Stimulated activated CD8-positive, alpha-beta memory T cell treated with anti-CD3 and anti-CD28 coated beads, Interleukin-4, amount 100 ng/mL, for 4 hours (primary cell): Measurements from ENCODE around the gene NOC3L.
"Not testable (repeated sequence)": the region's sequence is repeated elsewhere in the genome, so short reads cannot be mapped to it uniquely, and the experiment has no call there.

Experiments
- DNase-seq, 2 donors: peaks; one replicate each; pipeline ENCODE4 v3.0.0-alpha.2; 2020; ENCODE audit warnings: low read depth in 2 of 2, low spot score in 1 of 2

The NOC3L gene

DNA sequence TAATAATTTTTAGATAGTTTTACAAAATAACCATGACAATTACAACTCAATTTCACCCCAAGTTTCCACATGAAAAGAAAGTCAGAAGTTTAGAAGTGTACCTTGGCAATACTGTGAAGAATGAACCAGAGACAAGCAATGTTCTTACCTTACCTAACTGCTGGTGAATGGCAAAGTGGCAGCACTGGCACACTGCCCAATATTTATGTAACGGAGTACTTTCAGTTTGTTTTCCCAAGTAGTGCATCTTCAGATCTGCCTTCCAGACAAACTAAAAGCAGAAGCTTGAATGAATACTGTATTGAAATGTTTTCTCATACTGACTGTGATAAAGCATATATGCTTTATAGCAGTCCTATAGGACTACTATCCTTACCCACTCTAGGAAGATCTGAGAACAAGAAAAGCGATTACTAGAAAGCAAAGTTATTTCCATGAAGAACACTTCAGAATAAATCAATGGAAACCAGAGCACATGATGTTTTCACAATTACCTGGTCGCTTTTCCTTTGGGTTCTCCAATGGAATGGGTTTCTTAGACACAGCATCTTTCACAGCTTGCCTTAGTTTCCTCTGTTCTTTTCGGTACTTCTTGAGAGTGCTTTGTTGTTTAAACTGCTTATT is 1.5 kb downstream of the NOC3L start:
- DNase-seq = no peak

GRCh38 chr10:94358480-94358879 is 4.3 kb downstream of the NOC3L start:
- DNase-seq = no peak

GRCh38 chr10:94357193-94357592 is 5.5 kb downstream of the NOC3L start:
- no peak for DNase-seq

DNA sequence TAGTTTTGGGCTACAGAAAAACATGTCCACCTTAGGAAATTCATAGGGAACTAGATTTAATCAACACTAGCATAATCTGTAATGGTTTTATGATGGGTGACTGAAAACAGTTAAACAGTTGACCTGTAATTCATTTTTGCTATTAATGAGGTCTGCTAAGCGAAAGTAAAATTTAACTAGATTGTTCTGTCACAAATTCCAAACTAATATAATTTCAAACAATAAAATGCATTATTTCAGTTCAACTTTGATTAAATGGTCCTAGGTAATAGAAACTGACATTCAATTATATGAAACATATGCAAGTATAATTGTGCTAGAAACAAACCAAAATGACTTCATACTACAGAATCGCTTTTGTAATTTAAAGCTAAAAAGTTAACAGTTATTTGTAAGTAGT is 6.9 kb downstream of the NOC3L start:
- DNase-seq = no peak

DNA sequence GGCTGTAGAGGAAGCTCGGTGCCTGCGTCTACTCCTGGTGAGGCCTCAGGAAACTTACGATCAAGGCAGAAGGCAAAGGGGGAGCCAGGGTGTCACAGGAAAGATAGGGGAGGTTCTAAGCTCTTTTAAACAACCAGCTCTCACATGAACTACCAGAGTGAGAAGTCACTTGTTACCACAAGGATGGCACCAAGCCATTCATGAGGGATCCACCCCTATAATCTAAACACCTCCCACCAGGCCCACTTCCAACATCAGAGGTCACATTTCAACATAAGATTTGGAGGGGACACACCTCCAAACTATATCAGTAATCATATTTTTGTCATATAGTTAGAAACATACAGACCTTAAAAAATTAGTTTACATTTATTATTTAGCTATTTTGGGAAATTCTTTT is 9.4 kb downstream of the NOC3L start:
- DNase-seq = no peak

DNA sequence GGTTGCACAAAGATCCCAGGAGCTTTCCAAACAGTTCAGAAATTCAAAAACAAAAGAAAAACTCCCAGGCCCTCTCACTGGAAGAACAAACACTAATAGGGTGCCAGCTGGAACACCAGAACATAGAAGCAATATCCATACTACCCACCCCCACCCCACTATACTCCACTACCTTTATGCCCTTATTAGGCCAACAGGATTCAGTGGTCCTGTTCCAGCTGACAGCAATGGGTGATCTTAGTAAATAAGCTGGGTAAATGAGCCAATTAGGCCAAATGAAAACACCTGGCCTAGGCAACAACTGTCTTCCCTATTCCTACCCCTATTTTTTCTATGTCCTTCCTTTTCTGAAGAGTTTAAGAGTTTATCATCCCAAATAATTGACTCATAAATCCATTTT is 11.7 kb downstream of the NOC3L start:
- no peak for DNase-seq

- not testable (repeated sequence) for DNase-seq
These were observed 12.2 kb downstream of the NOC3L start for GRCh38 chr10:94350500-94350899.

- no peak for DNase-seq
These were observed 13.4 kb downstream of the NOC3L start for GRCh38 chr10:94349327-94349726.

GRCh38 chr10:94344522-94345122 is 18.1 kb downstream of the NOC3L start:
- DNase-seq = no peak

DNA sequence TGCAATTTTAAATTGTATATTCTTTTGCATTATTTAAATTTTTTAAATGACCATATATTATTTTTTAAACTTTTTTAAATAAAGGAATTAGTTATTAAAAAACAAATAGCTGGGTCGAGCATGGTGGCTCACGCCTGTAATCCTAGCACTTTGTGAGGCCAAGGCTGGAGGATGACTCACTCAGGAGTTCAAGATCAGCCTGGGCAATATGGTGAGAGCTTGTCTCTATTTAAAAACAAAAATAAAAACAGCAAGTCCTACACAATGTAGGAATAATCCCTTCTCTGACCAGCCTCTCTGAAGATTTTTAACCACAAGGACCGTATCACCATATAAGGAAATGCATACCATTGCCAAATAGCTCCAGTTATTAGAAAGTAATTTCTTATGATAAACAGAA is 19.6 kb downstream of the NOC3L start:
- DNase-seq = no peak

GRCh38 chr10:94334857-94335256 is 27.9 kb downstream of the NOC3L start:
- DNase-seq = no peak

DNA sequence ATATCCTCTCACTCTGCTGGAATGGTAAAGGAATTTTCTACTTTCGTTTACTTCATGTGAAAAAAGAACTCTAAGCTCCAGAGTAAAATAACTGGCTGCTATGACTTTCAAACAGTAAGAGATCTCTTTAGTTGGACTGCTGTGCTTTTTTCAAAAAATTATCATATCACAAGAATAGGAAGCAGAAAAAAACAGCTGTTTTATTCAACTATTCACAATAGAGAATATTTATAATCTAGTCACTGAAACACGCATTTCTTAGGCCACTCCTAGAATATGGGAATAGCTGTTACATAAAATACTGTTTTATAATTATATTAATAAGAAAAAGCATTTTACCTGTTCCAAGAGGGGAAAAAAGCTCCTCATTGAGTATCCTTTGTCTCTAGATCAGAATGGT is 29.7 kb downstream of the NOC3L start:
- DNase-seq = no peak

DNA sequence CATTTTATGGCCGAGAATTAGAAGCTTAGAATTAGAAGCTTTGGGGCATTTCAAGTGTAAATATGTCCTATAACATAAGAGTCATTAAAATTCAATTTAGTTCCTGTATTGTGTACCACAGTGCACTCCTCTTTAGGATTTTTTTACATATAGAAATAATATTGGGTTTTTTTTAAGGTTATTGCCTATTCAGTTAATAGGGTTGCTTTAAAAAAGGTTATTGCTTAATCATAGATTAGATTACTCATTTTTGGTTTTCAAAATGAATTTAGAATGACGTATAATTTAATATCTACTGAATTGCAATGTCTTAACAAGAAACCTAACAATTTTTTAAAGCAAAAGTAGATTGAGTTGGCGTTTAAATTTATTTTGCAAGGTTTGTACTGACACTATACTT is 34.1 kb downstream of the NOC3L start:
- no peak for DNase-seq

GRCh38 chr10:94327649-94328048 is 35.1 kb downstream of the NOC3L start:
- no peak for DNase-seq

DNA sequence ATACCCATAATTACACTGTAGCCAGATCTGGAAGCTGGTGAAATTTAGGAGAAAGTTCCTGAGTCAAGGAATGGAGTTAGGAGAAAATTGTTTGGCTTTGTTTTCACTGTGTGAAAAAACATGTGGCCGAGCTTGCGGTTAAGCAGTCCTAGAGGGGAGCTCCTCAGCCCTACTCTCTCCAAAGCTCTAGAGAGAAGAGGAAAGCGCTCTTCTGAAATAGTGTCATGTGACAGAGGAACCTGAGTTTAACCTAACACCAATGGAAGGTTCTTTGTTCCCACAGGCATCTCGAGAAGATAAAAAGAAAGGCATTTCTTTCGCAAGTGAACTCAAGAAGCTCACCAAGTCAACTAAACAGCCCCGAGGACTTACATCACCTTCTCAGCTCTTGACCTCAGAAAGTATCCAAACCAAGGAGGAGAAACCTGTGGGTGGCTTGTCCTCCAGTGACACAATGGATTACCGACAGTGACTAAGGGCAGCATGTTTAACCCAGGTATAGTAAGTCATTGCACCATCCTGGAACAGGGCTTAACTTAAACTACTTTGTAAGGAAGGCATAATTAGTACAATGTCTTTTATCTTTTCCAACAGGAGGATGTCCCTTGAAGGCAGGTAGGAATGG is 38.0 kb downstream of the NOC3L start:
- no peak for DNase-seq

DNA sequence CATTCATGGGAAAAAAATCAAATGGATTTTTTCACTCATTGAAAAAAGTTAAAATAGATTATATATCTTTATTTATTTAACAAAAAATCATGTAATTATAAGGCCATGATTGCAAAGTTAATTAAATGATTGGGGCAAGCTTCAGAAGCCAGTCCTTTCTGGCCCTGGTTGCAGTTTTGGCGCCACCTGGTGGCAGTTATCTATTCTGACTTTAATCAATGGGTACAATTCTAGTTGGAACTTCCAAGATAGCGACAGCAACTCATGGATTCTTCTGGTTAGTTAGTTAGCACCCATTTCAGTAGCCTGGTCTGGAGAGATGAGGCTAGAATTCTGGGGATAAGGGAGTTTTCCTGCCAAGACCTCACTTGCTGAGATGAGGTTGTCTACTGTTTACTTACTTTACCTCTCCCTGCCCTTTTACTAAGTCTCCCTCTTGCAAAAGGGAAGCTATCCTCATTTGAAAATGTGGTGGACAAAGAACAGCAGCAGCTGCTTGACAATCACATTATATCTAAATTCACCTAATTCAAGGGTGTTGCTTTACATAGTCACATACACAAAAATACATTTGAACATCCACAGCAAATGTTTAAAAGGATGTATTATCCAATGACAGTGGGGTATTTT is 42.3 kb downstream of the NOC3L start:
- peak; percentile 24 to 35 for DNase-seq

DNA sequence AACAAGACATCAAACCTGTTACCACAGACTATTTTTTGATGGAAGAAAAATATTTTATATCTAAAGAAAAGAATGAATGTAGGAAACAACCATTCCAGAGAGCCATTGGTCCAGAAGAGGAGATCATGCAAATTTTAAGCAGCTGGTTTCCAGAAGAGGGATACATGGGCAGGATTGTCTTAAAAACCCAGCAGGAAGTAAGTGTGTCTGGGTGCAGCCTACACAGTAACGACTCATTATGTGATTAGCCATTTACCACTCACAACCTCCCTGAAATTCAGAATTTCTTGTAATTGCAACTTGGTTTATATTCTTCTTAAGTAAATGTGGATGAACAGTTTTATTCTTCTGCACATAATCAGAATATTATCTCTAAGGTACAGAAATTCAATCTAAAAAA is 46.2 kb downstream of the NOC3L start:
- DNase-seq = no peak

DNA sequence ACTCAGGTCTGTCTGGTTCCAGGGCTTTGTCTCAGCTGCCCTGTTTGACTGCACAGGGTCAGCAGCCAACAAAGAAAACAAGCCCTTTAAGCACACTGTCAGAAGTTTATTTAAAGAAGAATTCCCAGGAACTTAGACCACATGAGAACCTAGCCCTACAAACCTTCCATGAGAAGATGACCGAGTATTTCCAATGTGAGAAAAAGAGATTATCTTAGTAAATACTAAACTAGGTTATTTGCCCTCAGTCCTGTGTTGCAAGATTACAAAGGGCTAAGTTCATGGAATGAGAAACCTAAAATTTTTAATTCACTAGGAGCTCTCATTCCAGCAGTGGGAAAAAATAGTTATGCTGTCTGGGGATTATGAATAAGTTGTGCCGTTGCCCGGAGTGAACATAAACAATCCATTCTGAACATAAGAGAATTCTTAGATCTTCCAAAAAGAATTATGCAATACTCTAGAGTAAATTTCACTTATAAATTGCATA is 46.7 kb downstream of the NOC3L start:
- DNase-seq = no peak

DNA sequence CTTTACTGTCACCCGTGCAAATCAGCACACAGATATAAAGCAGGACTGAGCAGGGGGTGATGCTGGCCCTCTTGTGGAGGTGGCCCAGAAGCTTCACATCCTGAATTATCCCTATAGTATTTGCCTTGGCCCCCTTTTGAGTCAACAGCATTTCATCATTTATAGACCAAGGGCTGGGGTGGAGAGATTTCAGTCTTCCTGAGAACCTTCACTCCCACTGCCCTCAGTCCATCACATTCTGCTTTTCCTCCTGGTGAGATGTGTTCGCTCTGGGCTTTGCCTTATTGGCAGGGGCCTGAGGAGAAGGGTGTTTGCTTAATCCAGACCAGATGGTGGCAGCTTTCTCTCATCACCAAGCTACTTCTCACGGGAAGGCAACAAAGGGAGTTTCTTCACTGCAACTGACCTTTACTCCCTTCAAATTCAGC is 47.7 kb downstream of the NOC3L start:
- no peak for DNase-seq

- DNase-seq = no peak
These were observed 52.4 kb downstream of the NOC3L start for GRCh38 chr10:94310369-94310768.

DNA sequence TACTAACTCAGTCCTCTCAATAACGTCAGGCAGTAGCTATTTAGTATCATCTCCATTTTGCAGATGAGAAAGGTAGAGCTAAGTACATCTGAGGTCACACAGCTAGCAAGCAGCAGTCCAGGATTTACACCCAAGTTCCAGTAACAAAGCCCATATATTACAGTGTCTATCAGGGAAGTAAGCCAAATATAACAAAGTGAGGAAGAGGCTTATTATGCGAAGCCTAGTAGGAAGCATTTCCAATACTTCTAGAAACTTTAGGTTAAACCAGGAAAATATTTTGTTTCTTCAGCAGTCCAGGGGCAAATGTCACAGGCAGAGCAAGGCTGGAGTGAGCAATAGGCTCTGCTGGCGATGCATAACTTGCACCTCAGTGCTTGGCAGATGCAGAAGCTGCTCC is 53.9 kb downstream of the NOC3L start:
- no peak for DNase-seq

GRCh38 chr10:94307046-94307615 is 55.6 kb downstream of the NOC3L start:
- DNase-seq = no peak
